Endothelial cell (in vitro differentiated cells): ENCODE results near the gene ARHGAP19. TPM values are rescaled to one million over a fixed set of nuclear protein-coding genes. Genes with fewer than 3 reads are reported as not detected.

Experiments
- DNase-seq: peaks from one replicate; pipeline ENCODE4 v3.0.0; 2021; ENCODE audit warnings: low spot score
- H3K27ac Mint-ChIP-seq: one replicate; pipeline ENCODE4 v1.8.0; 2021; ENCODE audit warnings: mixed read lengths, inconsistent platforms; ENCODE audit not compliant: unreplicated experiment
- H3K27me3 Mint-ChIP-seq: one replicate; pipeline ENCODE4 v1.8.0; 2021; ENCODE audit warnings: mild to moderate bottlenecking, moderate library complexity, mixed read lengths, inconsistent platforms; ENCODE audit not compliant: unreplicated experiment
- H3K36me3 Mint-ChIP-seq: one replicate; pipeline ENCODE4 v1.8.0; 2021; ENCODE audit warnings: mild to moderate bottlenecking, low read depth, mixed read lengths, inconsistent platforms; ENCODE audit not compliant: unreplicated experiment
- H3K4me1 Mint-ChIP-seq: one replicate; pipeline ENCODE4 v1.8.0; 2021; ENCODE audit warnings: mild to moderate bottlenecking, mixed read lengths, inconsistent platforms; ENCODE audit not compliant: unreplicated experiment
- H3K4me3 Mint-ChIP-seq: one replicate; pipeline ENCODE4 v1.8.0; 2021; ENCODE audit warnings: mild to moderate bottlenecking, mixed read lengths, inconsistent platforms; ENCODE audit not compliant: unreplicated experiment
- H3K9me3 Mint-ChIP-seq: one replicate; pipeline ENCODE4 v1.8.0; 2021; ENCODE audit warnings: mixed read lengths, inconsistent platforms; ENCODE audit not compliant: unreplicated experiment
- total RNA-seq: library from RNA; stranded (reverse); fragmentation: NEBNext Ultra II Directional; extraction: Animal tissue kit (Norgen Biotek cat#: 25700); gene quantifications from one replicate; pipeline ENCODE4 v1.2.1, GENCODE V29; 2021; ENCODE audit not compliant: unreplicated experiment
- TF ChIP-seq, protein P1 (sequence below): fragments of 200-600 bp; sonication (generic); IDR thresholded peaks from one replicate; pipeline ENCODE4 v1.5.0; 2021; ENCODE audit warnings: antibody characterized with exemption; ENCODE audit not compliant: unreplicated experiment

The ARHGAP19 gene
- total RNA-seq, 1 donor from 2014 or later, result 19.8 TPM

- H3K36me3 Mint-ChIP-seq, result no peaks in the 10 kb centered on the region
- H3K9me3 Mint-ChIP-seq, result no peaks in the 10 kb centered on the region
- TF ChIP-seq, protein P1, sequence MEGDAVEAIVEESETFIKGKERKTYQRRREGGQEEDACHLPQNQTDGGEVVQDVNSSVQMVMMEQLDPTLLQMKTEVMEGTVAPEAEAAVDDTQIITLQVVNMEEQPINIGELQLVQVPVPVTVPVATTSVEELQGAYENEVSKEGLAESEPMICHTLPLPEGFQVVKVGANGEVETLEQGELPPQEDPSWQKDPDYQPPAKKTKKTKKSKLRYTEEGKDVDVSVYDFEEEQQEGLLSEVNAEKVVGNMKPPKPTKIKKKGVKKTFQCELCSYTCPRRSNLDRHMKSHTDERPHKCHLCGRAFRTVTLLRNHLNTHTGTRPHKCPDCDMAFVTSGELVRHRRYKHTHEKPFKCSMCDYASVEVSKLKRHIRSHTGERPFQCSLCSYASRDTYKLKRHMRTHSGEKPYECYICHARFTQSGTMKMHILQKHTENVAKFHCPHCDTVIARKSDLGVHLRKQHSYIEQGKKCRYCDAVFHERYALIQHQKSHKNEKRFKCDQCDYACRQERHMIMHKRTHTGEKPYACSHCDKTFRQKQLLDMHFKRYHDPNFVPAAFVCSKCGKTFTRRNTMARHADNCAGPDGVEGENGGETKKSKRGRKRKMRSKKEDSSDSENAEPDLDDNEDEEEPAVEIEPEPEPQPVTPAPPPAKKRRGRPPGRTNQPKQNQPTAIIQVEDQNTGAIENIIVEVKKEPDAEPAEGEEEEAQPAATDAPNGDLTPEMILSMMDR, result no peak
- DNase-seq, result no peak
- H3K27me3 Mint-ChIP-seq, result peaks cover 21% of the 10 kb centered on the region
- peak overlapping the region; percentile 74 for H3K4me3 Mint-ChIP-seq
- H3K4me1 Mint-ChIP-seq, result peaks cover 5% of the 10 kb centered on the region
- H3K27ac Mint-ChIP-seq, result no peak overlapping the region
These were observed 107.5 kb downstream of the ARHGAP19 start for GRCh38 chr10:97184971-97185325.

DNA sequence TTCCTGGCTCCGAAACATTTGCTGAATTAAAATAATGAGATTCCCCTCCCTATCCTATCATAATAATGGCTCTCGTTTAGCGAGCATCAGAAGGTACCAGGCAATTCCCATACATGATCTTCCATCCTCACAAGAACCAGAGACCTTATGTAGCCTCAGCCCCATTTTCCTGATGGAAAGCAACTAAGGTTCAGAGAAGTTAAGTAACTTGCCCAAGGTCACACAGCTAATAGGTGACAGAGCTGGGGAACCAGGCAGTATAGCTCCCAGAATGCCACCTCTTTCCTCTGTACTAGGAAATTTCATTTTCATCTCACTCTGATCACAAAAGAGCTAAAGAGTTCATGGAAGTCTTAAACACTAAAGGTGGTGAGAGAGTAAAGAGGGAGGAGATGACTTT is 109.1 kb downstream of the ARHGAP19 start:
- Mint-ChIP-seq H3K4me3 (no peak overlapping the region), H3K27me3 (peaks cover 24% of the 10 kb centered on the region), H3K27ac (no peak overlapping the region), H3K9me3 (no peaks in the 10 kb centered on the region), H3K4me1 (peaks cover 5% of the 10 kb centered on the region), H3K36me3 (no peaks in the 10 kb centered on the region)
- DNase-seq, result no peak
- TF ChIP-seq, protein P1, result no peak

- Mint-ChIP-seq H3K4me1 (peaks cover 5% of the 10 kb centered on the region), H3K27me3 (peaks cover 24% of the 10 kb centered on the region), H3K9me3 (no peaks in the 10 kb centered on the region), H3K4me3 (no peak overlapping the region), H3K36me3 (no peaks in the 10 kb centered on the region), H3K27ac (no peak overlapping the region)
- TF ChIP-seq, protein P1, result no peak
- no peak for DNase-seq
These were observed 110.0 kb downstream of the ARHGAP19 start for GRCh38 chr10:97182288-97182990.

GRCh38 chr10:97180986-97181385 is 111.5 kb downstream of the ARHGAP19 start:
- Mint-ChIP-seq H3K4me3 (no peak overlapping the region), H3K4me1 (peaks cover 5% of the 10 kb centered on the region), H3K27me3 (peaks cover 16% of the 10 kb centered on the region), H3K27ac (no peak overlapping the region), H3K9me3 (no peaks in the 10 kb centered on the region), H3K36me3 (no peaks in the 10 kb centered on the region)
- DNase-seq, result no peak
- TF ChIP-seq, protein P1, result no peak

- Mint-ChIP-seq H3K4me1 (peaks cover 5% of the 10 kb centered on the region), H3K4me3 (no peak overlapping the region), H3K27ac (no peak overlapping the region), H3K9me3 (no peaks in the 10 kb centered on the region), H3K27me3 (peaks cover 16% of the 10 kb centered on the region), H3K36me3 (no peaks in the 10 kb centered on the region)
- TF ChIP-seq, protein P1, result no peak
- no peak for DNase-seq
These were observed 112.1 kb downstream of the ARHGAP19 start for GRCh38 chr10:97180363-97180755.
